Calu3 (cell line): ENCODE measurements around the gene C1QL2. TPM values are rescaled to one million over a fixed set of nuclear protein-coding genes. Genes with fewer than 3 reads are reported as not detected.

ENCODE experiments used
- Bru-seq: library from RNA; stranded (reverse); fragments of 400-500 nt; gene quantifications from one replicate; lab custom pipeline; 2021; lab: Mats Ljungman, UMichigan
- BruChase-seq, 2 experiments: library from RNA; stranded (reverse); fragments of 400-500 nt; gene quantifications; one replicate each; lab custom pipeline; 2021; lab: Mats Ljungman, UMichigan
- BruUV-seq: library from RNA; stranded (reverse); fragments of 400-500 nt; replicated peaks from 2 replicates; lab custom pipeline; 2021; lab: Mats Ljungman, UMichigan
- CTCF ChIA-PET: fragments of 300-600 bp; sonication (Branson Sonifier 250); formaldehyde crosslinking; loops from one replicate; lab custom pipeline; 2022; ENCODE audit warnings: antibody characterized with exemption; lab: Charles Lee
- DNase-seq: peaks from one replicate; pipeline ENCODE4 v3.0.0; 2022
- H3K27ac Mint-ChIP-seq: one replicate; pipeline ENCODE4 v1.8.0; 2022; ENCODE audit warnings: mixed read lengths; ENCODE audit not compliant: unreplicated experiment
- H3K27me3 Mint-ChIP-seq: one replicate; pipeline ENCODE4 v1.8.0; 2022; ENCODE audit warnings: mixed read lengths; ENCODE audit not compliant: unreplicated experiment
- H3K36me3 Mint-ChIP-seq: one replicate; pipeline ENCODE4 v1.8.0; 2022; ENCODE audit warnings: mild to moderate bottlenecking, moderate library complexity, mixed read lengths; ENCODE audit not compliant: insufficient read depth, unreplicated experiment
- H3K4me1 Mint-ChIP-seq: one replicate; pipeline ENCODE4 v1.8.0; 2022; ENCODE audit warnings: mild to moderate bottlenecking, low read depth, mixed read lengths; ENCODE audit not compliant: unreplicated experiment
- H3K4me3 Mint-ChIP-seq: one replicate; pipeline ENCODE4 v1.8.0; 2022; ENCODE audit warnings: mild to moderate bottlenecking, low read depth, moderate library complexity, mixed read lengths; ENCODE audit not compliant: unreplicated experiment
- H3K9me3 Mint-ChIP-seq: one replicate; pipeline ENCODE4 v1.8.0; 2022; ENCODE audit warnings: low read depth, mixed read lengths; ENCODE audit not compliant: unreplicated experiment
- CTCF ChIP-seq: fragments of 200-600 bp; IDR thresholded peaks from one replicate; pipeline ENCODE4 v1.8.0; 2022; ENCODE audit warnings: antibody characterized with exemption; ENCODE audit not compliant: unreplicated experiment
- intact Hi-C: fragments of 100-400 bp; cut with micrococcal nuclease; formaldehyde crosslinking; loops from one replicate; pipeline ENCODE4 v1.10.0; 2022; ENCODE audit not compliant: unreplicated experiment
- long read RNA-seq: library from polyadenylated mRNA; stranded (forward); transcript quantifications from one replicate; pipeline ENCODE4 v2.0.0, GENCODE V29; 2022
- total RNA-seq: library from RNA; stranded (reverse); gene quantifications from 2 replicates; pipeline ENCODE4 v1.2.3, GENCODE V29; 2022

Gene C1QL2
- not detected in 2 replicates for total RNA-seq
- not detected for Bru-seq, nascent RNA
- BruChase-seq, experiment 1, labeled RNA remaining after a 6-hour chase: not detected
- not detected for BruChase-seq, experiment 2, labeled RNA remaining after a 2-hour chase
- long read RNA-seq: 0 reads

- no peak for DNase-seq
- intact Hi-C loops: no loop called here
- H3K36me3 Mint-ChIP-seq: peaks cover 6% of the 10 kb centered on the region
- BruUV-seq: no TSS peak
- CTCF ChIA-PET: no interaction called here
- H3K27me3 Mint-ChIP-seq: peaks cover 77% of the 10 kb centered on the region
- no peak within 1 kb of the TSS for H3K4me3 Mint-ChIP-seq
- no peaks in the 10 kb centered on the region for H3K9me3 Mint-ChIP-seq
- H3K4me1 Mint-ChIP-seq: no peaks in the 10 kb centered on the region
- H3K27ac Mint-ChIP-seq: no peak within 1 kb of the TSS
- TF ChIP-seq CTCF: no peak
These were observed at the start of gene C1QL2 for GRCh38 chr2:119158563-119159347. C1QL2 (minus strand) TSS chr2:119158751; CDS start chr2:119158269, 482 bp downstream.

GRCh38 chr2:119207447-119207846 is 48.9 kb upstream of the C1QL2 start:
- CTCF ChIA-PET: interaction anchor here (0.5 kb wide), 1 partner anchor 87 kb away, joined by 4 read pairs; no protein-coding TSS in a partner anchor
- BruUV-seq: no TSS peak
- TF ChIP-seq CTCF: no peak
- H3K27ac Mint-ChIP-seq: no peak overlapping the region
- intact Hi-C loops: no loop called here
- peaks cover 28% of the 10 kb centered on the region for H3K4me1 Mint-ChIP-seq
- H3K36me3 Mint-ChIP-seq: no peaks in the 10 kb centered on the region
- DNase-seq: no peak
- no peak overlapping the region for H3K4me3 Mint-ChIP-seq
- no peaks in the 10 kb centered on the region for H3K9me3 Mint-ChIP-seq
- H3K27me3 Mint-ChIP-seq: no peaks in the 10 kb centered on the region

GRCh38 chr2:119206201-119206600 is 47.6 kb upstream of the C1QL2 start:
- TF ChIP-seq CTCF: no peak
- intact Hi-C loops: no loop called here
- Mint-ChIP-seq H3K27me3 (no peaks in the 10 kb centered on the region), H3K4me3 (no peak overlapping the region), H3K27ac (no peak overlapping the region), H3K9me3 (no peaks in the 10 kb centered on the region), H3K4me1 (peaks cover 31% of the 10 kb centered on the region), H3K36me3 (no peaks in the 10 kb centered on the region)
- CTCF ChIA-PET: no interaction called here
- no peak for DNase-seq
- BruUV-seq: no TSS peak

- intact Hi-C loops: no loop called here
- CTCF ChIA-PET: no interaction called here
- Mint-ChIP-seq H3K27ac (no peak overlapping the region), H3K36me3 (no peaks in the 10 kb centered on the region), H3K4me3 (no peak overlapping the region), H3K9me3 (no peaks in the 10 kb centered on the region), H3K4me1 (peaks cover 31% of the 10 kb centered on the region), H3K27me3 (no peaks in the 10 kb centered on the region)
- no TSS peak for BruUV-seq
- DNase-seq: no peak
- no peak for TF ChIP-seq CTCF
These were observed 46.6 kb upstream of the C1QL2 start for GRCh38 chr2:119205001-119205706.
